SJCRH30 (cell line): Measurements from ENCODE around the gene MMP1. TPM values are rescaled to one million over a fixed set of nuclear protein-coding genes. Genes with fewer than 3 reads are reported as not detected.

Experiments used
- DNase-seq, 2 experiments: peaks; one replicate each; pipeline ENCODE4 v3.0.0-alpha.2; 2015 to 2020
- H3K27ac ChIP-seq: fragments of 250-450 bp; sonication (Bioruptor Pico); 2 replicates; pipeline ENCODE4 v1.5.1; 2020; ENCODE audit warnings: mild to moderate bottlenecking, moderate library complexity
- H3K27me3 ChIP-seq: fragments of 250-450 bp; sonication (Bioruptor Pico); 2 replicates; pipeline ENCODE4 v1.5.1; 2020; ENCODE audit warnings: mild to moderate bottlenecking, moderate library complexity
- H3K36me3 ChIP-seq: fragments of 250-450 bp; sonication (Bioruptor Pico); 2 replicates; pipeline ENCODE4 v1.5.1; 2020; ENCODE audit warnings: mild to moderate bottlenecking, moderate library complexity
- H3K4me1 ChIP-seq: fragments of 250-450 bp; sonication (Bioruptor Pico); 2 replicates; pipeline ENCODE4 v1.5.1; 2020; ENCODE audit warnings: mild to moderate bottlenecking, moderate library complexity
- H3K4me3 ChIP-seq: fragments of 250-450 bp; sonication (Bioruptor Pico); 2 replicates; pipeline ENCODE4 v1.5.1; 2020; ENCODE audit warnings: mild to moderate bottlenecking, moderate library complexity
- H3K9me3 ChIP-seq: fragments of 250-450 bp; sonication (Bioruptor Pico); replicated peaks from 2 replicates; pipeline ENCODE4 v1.5.1; 2020; ENCODE audit warnings: mild to moderate bottlenecking, moderate library complexity
- total RNA-seq: library from RNA; depleted of rRNA; stranded (reverse); fragments of >200 nt; shearing (Covaris generic); gene quantifications from 2 replicates; pipeline ENCODE4 v1.2.3, GENCODE V29; 2014

The MMP1 gene
- total RNA-seq, 1 experiment from 2014 or later: not detected

GRCh38 chr11:102824556-102824955 lies 26.6 kb upstream of the MMP1 start:
- no peaks in the 10 kb centered on the region for H3K4me1 ChIP-seq
- no peaks in the 10 kb centered on the region for H3K36me3 ChIP-seq
- H3K27ac ChIP-seq: no peak overlapping the region
- H3K27me3 ChIP-seq: no peaks in the 10 kb centered on the region
- no peaks in the 10 kb centered on the region for H3K9me3 ChIP-seq
- DNase-seq: no peak
- no peak overlapping the region for H3K4me3 ChIP-seq

GRCh38 chr11:102819491-102819890 lies 21.5 kb upstream of the MMP1 start:
- no peaks in the 10 kb centered on the region for H3K4me1 ChIP-seq
- no peaks in the 10 kb centered on the region for H3K36me3 ChIP-seq
- no peaks in the 10 kb centered on the region for H3K9me3 ChIP-seq
- H3K27ac ChIP-seq: no peak overlapping the region
- H3K27me3 ChIP-seq: no peaks in the 10 kb centered on the region
- DNase-seq: no peak
- no peak overlapping the region for H3K4me3 ChIP-seq

- Histone ChIP-seq H3K27me3 (no peaks in the 10 kb centered on the region), H3K4me1 (peaks cover 10% of the 10 kb centered on the region)
Measured at GRCh38 chr11:102813484-102813883, 15.5 kb upstream of the MMP1 start.

GRCh38 chr11:102812188-102812587 lies 14.2 kb upstream of the MMP1 start:
- no peak for DNase-seq
- H3K27ac ChIP-seq: no peak overlapping the region
- no peaks in the 10 kb centered on the region for H3K9me3 ChIP-seq
- H3K4me1 ChIP-seq: peaks cover 10% of the 10 kb centered on the region
- H3K4me3 ChIP-seq: no peak overlapping the region
- no peaks in the 10 kb centered on the region for H3K36me3 ChIP-seq
- no peaks in the 10 kb centered on the region for H3K27me3 ChIP-seq

More at GRCh38 chr11:102813484-102813883, 15.5 kb upstream of the MMP1 start:
- H3K4me3 ChIP-seq: no peak overlapping the region
- no peaks in the 10 kb centered on the region for H3K36me3 ChIP-seq
- H3K9me3 ChIP-seq: no peaks in the 10 kb centered on the region
- DNase-seq: no peak
- no peak overlapping the region for H3K27ac ChIP-seq

GRCh38 chr11:102810950-102811660 lies 13.1 kb upstream of the MMP1 start:
- no peak overlapping the region for H3K27ac ChIP-seq
- no peak overlapping the region for H3K4me3 ChIP-seq
- no peaks in the 10 kb centered on the region for H3K27me3 ChIP-seq
- H3K4me1 ChIP-seq: peaks cover 10% of the 10 kb centered on the region
- H3K9me3 ChIP-seq: no peaks in the 10 kb centered on the region
- no peaks in the 10 kb centered on the region for H3K36me3 ChIP-seq
- peak in 1 of 2 experiments; percentile 54 for DNase-seq

DNA sequence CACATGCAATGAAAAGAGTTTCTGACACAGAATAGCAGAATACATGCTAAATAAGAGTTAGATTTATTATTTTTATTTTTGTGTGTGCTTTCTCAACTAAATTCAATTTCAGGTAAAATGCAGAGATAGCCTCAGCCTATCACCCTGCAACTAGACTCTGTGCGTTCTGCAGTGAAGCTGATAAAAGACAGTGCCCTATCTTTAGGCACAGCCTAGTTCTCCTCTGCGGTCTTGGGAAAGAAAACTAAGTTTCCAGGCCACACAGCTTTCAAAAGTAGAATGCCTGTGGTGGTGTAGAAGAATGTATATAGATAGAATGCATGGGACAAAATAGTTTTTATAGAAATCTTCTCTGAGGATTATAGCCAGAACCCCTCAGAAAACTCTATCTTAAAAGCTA lies 12.0 kb upstream of the MMP1 start:
- H3K9me3 ChIP-seq: no peaks in the 10 kb centered on the region
- no peaks in the 10 kb centered on the region for H3K27me3 ChIP-seq
- no peaks in the 10 kb centered on the region for H3K36me3 ChIP-seq
- DNase-seq: no peak
- no peak overlapping the region for H3K4me3 ChIP-seq
- H3K27ac ChIP-seq: no peak overlapping the region
- peaks cover 10% of the 10 kb centered on the region for H3K4me1 ChIP-seq

DNA sequence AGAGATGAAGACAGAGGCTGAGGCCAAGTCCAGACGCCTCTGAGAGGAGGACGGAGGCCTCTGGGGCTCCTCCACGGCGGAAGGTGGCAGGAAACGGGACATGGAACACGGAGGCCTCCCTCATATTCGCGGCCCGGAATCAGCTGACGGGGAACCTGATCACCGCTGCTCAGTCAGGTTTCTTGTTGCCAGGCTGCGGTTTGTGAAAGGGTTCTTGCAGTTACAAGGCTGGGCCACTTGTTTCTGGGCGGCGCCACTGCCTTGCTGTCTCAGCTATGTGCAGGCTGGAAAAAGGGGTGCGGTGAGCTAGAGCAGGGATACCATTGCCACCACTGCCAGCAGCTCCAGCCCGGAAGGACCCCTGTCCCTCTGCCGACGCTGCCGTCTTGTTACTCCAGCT lies 10.0 kb upstream of the MMP1 start:
- H3K4me1 ChIP-seq: peaks cover 10% of the 10 kb centered on the region
- H3K4me3 ChIP-seq: no peak overlapping the region
- H3K9me3 ChIP-seq: no peaks in the 10 kb centered on the region
- DNase-seq: no peak
- no peak overlapping the region for H3K27ac ChIP-seq
- H3K27me3 ChIP-seq: no peaks in the 10 kb centered on the region
- H3K36me3 ChIP-seq: no peaks in the 10 kb centered on the region

DNA sequence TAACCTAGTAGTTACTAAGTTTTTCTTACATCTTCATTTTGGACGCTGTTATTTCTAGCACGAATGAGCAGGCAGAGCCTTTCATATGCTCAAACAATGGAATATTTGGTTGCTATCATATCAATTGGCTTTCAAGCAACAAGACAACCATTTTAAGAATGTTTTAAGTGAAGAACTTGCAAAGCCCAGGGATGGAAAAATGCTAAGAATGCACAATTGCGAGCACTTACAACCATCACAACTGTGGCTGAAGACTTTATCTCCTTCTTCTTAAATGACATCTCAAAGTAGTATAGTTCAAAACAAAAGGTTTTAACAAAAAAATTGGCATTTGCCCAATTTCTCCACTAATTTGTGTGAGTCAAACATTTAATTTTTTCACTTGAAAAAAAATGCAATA lies 8.3 kb upstream of the MMP1 start:
- Histone ChIP-seq H3K4me3 (no peak overlapping the region), H3K27ac (no peak overlapping the region), H3K4me1 (peaks cover 10% of the 10 kb centered on the region), H3K9me3 (no peaks in the 10 kb centered on the region), H3K36me3 (no peaks in the 10 kb centered on the region), H3K27me3 (no peaks in the 10 kb centered on the region)
- DNase-seq: no peak

GRCh38 chr11:102802341-102802740 lies 4.4 kb upstream of the MMP1 start:
- no peaks in the 10 kb centered on the region for H3K4me1 ChIP-seq
- no peak for DNase-seq
- H3K36me3 ChIP-seq: no peaks in the 10 kb centered on the region
- no peak overlapping the region for H3K4me3 ChIP-seq
- no peaks in the 10 kb centered on the region for H3K27me3 ChIP-seq
- no peaks in the 10 kb centered on the region for H3K9me3 ChIP-seq
- no peak overlapping the region for H3K27ac ChIP-seq

GRCh38 chr11:102800767-102801166 lies 2.8 kb upstream of the MMP1 start:
- Histone ChIP-seq H3K36me3 (no peaks in the 10 kb centered on the region), H3K27me3 (no peaks in the 10 kb centered on the region), H3K9me3 (no peaks in the 10 kb centered on the region), H3K4me1 (no peaks in the 10 kb centered on the region), H3K4me3 (no peak overlapping the region), H3K27ac (no peak overlapping the region)
- DNase-seq: no peak

DNA sequence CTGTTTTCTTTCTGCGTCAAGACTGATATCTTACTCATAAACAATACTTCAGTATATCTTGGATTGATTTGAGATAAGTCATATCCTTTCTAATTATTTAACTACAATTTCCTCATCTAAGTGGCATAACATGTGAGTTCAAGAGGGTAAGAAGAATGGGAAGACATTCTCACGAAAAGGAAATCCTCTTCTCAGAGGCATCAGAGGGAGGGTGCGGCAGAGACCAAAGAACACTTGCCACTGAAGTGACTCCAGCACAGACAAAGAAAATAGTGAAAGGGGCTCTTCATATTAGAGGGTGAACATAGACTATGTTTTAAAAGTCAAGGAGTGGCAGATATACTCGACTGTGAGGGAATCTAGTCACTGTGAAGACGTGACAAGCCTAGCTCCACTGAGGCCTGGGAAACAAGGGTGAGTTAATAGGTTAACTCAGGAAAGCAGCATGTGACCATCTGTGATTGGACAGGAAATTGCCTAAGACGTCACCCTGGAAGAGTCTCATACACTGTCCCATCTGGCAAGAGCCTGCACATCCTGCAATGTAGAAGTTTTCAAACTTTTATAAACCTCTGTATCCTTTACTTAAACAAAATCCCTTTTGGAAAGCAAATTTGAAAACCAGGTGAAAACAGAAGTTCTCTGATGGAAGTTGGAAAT lies 1.9 kb upstream of the MMP1 start:
- H3K9me3 ChIP-seq: no peaks in the 10 kb centered on the region
- H3K4me1 ChIP-seq: no peaks in the 10 kb centered on the region
- no peak for DNase-seq
- no peaks in the 10 kb centered on the region for H3K27me3 ChIP-seq
- no peak overlapping the region for H3K27ac ChIP-seq
- no peak overlapping the region for H3K4me3 ChIP-seq
- H3K36me3 ChIP-seq: no peaks in the 10 kb centered on the region

DNA sequence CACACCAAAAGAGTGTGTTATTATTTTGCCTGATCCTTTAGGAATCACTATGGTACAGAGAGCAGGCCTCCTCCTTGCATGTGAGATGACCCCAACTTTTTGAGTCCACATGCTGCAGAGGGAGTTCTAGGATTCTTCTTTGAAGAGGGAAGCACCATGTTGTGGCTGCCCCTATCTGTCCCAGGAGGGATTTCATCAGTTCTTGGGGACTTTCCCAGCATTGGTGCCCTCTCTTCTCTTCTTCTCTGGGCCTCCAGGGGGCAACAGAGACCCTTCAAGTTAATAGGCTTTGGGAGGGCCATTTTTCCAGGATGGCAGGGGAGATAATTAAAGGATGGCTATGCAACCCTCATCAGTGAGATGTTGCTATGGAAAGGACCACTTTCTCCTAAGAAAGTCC lies 3.6 kb downstream of the MMP1 start:
- Histone ChIP-seq H3K27ac (no peak overlapping the region), H3K4me1 (no peaks in the 10 kb centered on the region), H3K27me3 (no peaks in the 10 kb centered on the region), H3K9me3 (no peaks in the 10 kb centered on the region), H3K4me3 (no peak overlapping the region), H3K36me3 (no peaks in the 10 kb centered on the region)
- DNase-seq: peak; percentile 32 to 72

- Histone ChIP-seq H3K4me1 (no peaks in the 10 kb centered on the region), H3K36me3 (no peaks in the 10 kb centered on the region), H3K27me3 (no peaks in the 10 kb centered on the region), H3K9me3 (no peaks in the 10 kb centered on the region), H3K4me3 (no peak overlapping the region), H3K27ac (no peak overlapping the region)
- DNase-seq: peak in 1 of 2 experiments; percentile 15
Measured at GRCh38 chr11:102793677-102794290, 4.2 kb downstream of the MMP1 start.

- no peaks in the 10 kb centered on the region for H3K36me3 ChIP-seq
- no peak overlapping the region for H3K4me3 ChIP-seq
- DNase-seq: no peak
- no peaks in the 10 kb centered on the region for H3K27me3 ChIP-seq
- no peaks in the 10 kb centered on the region for H3K9me3 ChIP-seq
- no peaks in the 10 kb centered on the region for H3K4me1 ChIP-seq
- H3K27ac ChIP-seq: no peak overlapping the region
Measured at GRCh38 chr11:102792604-102793003, 5.4 kb downstream of the MMP1 start.

DNA sequence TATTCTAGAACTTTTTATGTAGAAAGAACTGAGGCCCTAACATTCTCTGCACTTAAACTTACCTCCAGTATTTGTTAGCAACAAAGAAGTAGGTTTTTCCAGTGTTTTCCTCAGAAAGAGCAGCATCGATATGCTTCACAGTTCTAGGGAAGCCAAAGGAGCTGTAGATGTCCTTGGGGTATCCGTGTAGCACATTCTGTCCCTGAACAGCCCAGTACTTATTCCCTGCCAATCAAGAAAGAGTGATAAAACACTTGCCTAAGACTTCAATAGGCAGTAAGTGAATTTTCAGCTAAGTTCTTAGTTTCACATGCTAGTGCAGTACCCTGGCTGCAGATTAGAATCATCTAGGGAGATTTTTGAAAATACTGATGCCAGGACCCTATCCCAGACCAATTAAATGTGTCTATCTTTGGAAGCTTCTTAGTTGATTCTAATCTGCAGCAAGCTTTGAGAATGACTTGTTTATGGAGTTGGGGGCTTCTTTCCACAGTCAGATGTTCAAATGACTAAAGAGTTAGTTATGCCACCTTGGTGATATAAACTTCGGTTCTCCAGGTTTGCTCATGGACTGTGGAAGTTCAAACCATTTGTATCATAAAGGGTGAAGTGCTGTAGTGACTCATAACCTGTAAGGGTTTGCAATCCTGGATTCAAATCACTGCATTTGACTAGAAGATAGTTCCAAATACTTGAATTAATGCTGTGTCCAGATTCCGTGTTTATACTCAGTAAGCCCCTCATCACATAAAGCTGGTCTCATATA lies 6.5 kb downstream of the MMP1 start:
- Histone ChIP-seq H3K9me3 (no peaks in the 10 kb centered on the region), H3K4me3 (no peak overlapping the region), H3K27me3 (no peaks in the 10 kb centered on the region), H3K4me1 (no peaks in the 10 kb centered on the region), H3K36me3 (no peaks in the 10 kb centered on the region), H3K27ac (no peak overlapping the region)
- no peak for DNase-seq
